SK-N-SH treated with all-trans-retinoic acid at 6 μM for 48 hours (cell line): ENCODE measurements around the gene RASAL2.

Experiments used
- ATAC-seq: fragments of 200-7000 bp; cut with Tn5 transposase; 3 replicates; pipeline ENCODE4 v1.9.1; 2020; ENCODE audit warnings: mild to moderate bottlenecking, moderate library complexity
- ARNTL ChIP-seq: fragments of 450-650 bp; formaldehyde crosslinking; IDR thresholded peaks from 2 replicates; pipeline ENCODE4 v1.5.0; 2020; ENCODE audit warnings: low read depth, mild to moderate bottlenecking, moderate library complexity, borderline replicate concordance
- BACH2 ChIP-seq: fragments of 250-450 bp; sonication (Bioruptor Pico); IDR thresholded peaks from 2 replicates; pipeline ENCODE4 v1.9.0; 2021; ENCODE audit warnings: mild to moderate bottlenecking, borderline replicate concordance
- CSDC2 ChIP-seq: fragments of 250-450 bp; sonication (Bioruptor Pico); IDR thresholded peaks from 2 replicates; pipeline ENCODE4 v1.5.0; 2020; ENCODE audit warnings: mild to moderate bottlenecking, moderate library complexity
- ESRRG ChIP-seq: fragments of 250-450 bp; sonication (Bioruptor Pico); IDR thresholded peaks from 2 replicates; pipeline ENCODE4 v1.6.1; 2021; ENCODE audit warnings: mild to moderate bottlenecking
- GLIS3 ChIP-seq: fragments of 250-450 bp; sonication (Bioruptor Pico); IDR thresholded peaks from 2 replicates; pipeline ENCODE4 v1.5.0; 2020; ENCODE audit warnings: mild to moderate bottlenecking, moderate library complexity
- ISL1 ChIP-seq: fragments of 250-450 bp; sonication (Bioruptor Pico); IDR thresholded peaks from 2 replicates; pipeline ENCODE4 v2.1.2; 2022; ENCODE audit warnings: mild to moderate bottlenecking, moderate library complexity
- OSR1 ChIP-seq: fragments of 250-450 bp; sonication (Bioruptor Pico); IDR thresholded peaks from 2 replicates; pipeline ENCODE4 v1.8.0; 2022; ENCODE audit warnings: moderate library complexity, mild to moderate bottlenecking, inconsistent platforms
- PPARA ChIP-seq: fragments of 250-450 bp; sonication (Bioruptor Pico); IDR thresholded peaks from 2 replicates; pipeline ENCODE4 v1.5.0; 2020; ENCODE audit warnings: mild to moderate bottlenecking, borderline replicate concordance
- RARB ChIP-seq: fragments of 250-450 bp; sonication (Bioruptor Pico); IDR thresholded peaks from 2 replicates; pipeline ENCODE4 v1.8.0; 2021; ENCODE audit warnings: mild to moderate bottlenecking, moderate library complexity
- SNAI2 ChIP-seq: fragments of 250-450 bp; sonication (Bioruptor Pico); IDR thresholded peaks from 2 replicates; pipeline ENCODE4 v1.5.0; 2020; ENCODE audit warnings: mild to moderate bottlenecking, moderate library complexity
- TCF4 ChIP-seq: fragments of 250-450 bp; sonication (Bioruptor Pico); IDR thresholded peaks from 2 replicates; pipeline ENCODE4 v1.8.0; 2021; ENCODE audit warnings: mild to moderate bottlenecking, moderate library complexity, borderline replicate concordance
- TOX ChIP-seq: fragments of 250-450 bp; sonication (Bioruptor Pico); IDR thresholded peaks from 2 replicates; pipeline ENCODE4 v1.8.0; 2021; ENCODE audit warnings: mild to moderate bottlenecking, moderate library complexity, borderline replicate concordance
- ZC3H10 ChIP-seq: fragments of 250-450 bp; sonication (Bioruptor Pico); IDR thresholded peaks from 2 replicates; pipeline ENCODE4 v1.5.1; 2021; ENCODE audit warnings: mild to moderate bottlenecking, moderate library complexity
- ZFP3 ChIP-seq: fragments of 250-450 bp; sonication (Bioruptor Pico); IDR thresholded peaks from 2 replicates; pipeline ENCODE4 v1.5.0; 2020; ENCODE audit warnings: mild to moderate bottlenecking, moderate library complexity
- ZFP30 ChIP-seq: fragments of 450-650 bp; formaldehyde crosslinking; IDR thresholded peaks from 2 replicates; pipeline ENCODE4 v1.5.0; 2022; ENCODE audit warnings: mild to moderate bottlenecking, moderate library complexity
- ZNF565 ChIP-seq: fragments of 450-650 bp; formaldehyde crosslinking; conservative IDR thresholded peaks from 2 replicates; pipeline ENCODE4 v1.5.0; 2020; ENCODE audit warnings: low read depth, mild to moderate bottlenecking, moderate library complexity
- ZNF70 ChIP-seq: fragments of 450-650 bp; formaldehyde crosslinking; IDR thresholded peaks from 2 replicates; pipeline ENCODE4 v1.5.0; 2020; ENCODE audit warnings: mild to moderate bottlenecking, moderate library complexity
- ZNF8 ChIP-seq: fragments of 450-650 bp; formaldehyde crosslinking; IDR thresholded peaks from 2 replicates; pipeline ENCODE4 v1.5.0; 2020; ENCODE audit warnings: mild to moderate bottlenecking, moderate library complexity
- TF ChIP-seq, protein P1 (sequence below): fragments of 250-450 bp; sonication (Bioruptor Pico); IDR thresholded peaks from 2 replicates; pipeline ENCODE4 v1.5.1; 2021; ENCODE audit warnings: mild to moderate bottlenecking, moderate library complexity
- TF ChIP-seq, protein P2 (sequence below): fragments of 250-450 bp; sonication (Bioruptor Pico); IDR thresholded peaks from 2 replicates; pipeline ENCODE4 v1.8.0; 2021; ENCODE audit warnings: low read depth, mild to moderate bottlenecking, moderate library complexity, borderline replicate concordance
- TF ChIP-seq, protein P3 (sequence below): fragments of 250-450 bp; sonication (Bioruptor Pico); IDR thresholded peaks from 2 replicates; pipeline ENCODE4 v1.5.0; 2020; ENCODE audit warnings: mild to moderate bottlenecking, moderate library complexity

RASAL2 gene

DNA sequence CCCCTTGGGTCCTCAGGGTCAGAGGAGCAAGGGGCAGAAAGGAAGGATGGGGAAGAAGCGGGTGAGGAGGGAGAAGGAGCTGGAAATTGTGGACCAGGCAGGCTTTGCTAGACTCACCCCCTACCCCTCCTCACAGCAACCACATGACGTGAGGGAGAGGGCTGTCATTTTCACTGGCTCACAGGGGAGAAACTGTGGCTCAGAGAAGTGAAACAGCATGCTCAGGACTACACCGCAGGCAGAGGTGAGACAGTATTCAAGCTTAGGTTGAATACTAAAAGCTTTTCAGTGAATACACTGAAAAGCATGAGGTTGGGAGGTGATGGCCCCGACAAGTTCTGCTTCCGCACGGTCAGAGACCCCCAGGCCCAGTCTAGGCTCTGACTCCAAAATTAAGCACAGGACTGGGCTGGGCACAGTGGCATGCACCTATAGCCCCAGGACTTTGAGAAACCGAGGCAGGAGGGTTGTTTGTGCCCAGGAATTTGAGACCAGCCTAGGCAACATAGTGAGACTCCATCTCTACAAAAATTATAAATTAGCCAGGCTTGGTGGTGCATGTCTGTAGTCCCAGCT is 404.1 kb downstream of the RASAL2 start:
- no peak for ATAC-seq
- TF ChIP-seq ESRRG (CRISPR knock-in tag), result no peak
- TF ChIP-seq ISL1, result no peak
- TF ChIP-seq ZFP30 (CRISPR knock-in tag), result no peak
- TF ChIP-seq, protein P1, sequence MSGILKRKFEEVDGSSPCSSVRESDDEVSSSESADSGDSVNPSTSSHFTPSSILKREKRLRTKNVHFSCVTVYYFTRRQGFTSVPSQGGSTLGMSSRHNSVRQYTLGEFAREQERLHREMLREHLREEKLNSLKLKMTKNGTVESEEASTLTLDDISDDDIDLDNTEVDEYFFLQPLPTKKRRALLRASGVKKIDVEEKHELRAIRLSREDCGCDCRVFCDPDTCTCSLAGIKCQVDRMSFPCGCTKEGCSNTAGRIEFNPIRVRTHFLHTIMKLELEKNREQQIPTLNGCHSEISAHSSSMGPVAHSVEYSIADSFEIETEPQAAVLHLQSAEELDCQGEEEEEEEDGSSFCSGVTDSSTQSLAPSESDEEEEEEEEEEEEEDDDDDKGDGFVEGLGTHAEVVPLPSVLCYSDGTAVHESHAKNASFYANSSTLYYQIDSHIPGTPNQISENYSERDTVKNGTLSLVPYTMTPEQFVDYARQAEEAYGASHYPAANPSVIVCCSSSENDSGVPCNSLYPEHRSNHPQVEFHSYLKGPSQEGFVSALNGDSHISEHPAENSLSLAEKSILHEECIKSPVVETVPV (CRISPR knock-in tag), result no peak
- TF ChIP-seq ZNF565 (CRISPR knock-in tag), result no peak
- no peak for TF ChIP-seq TOX (CRISPR knock-in tag)
- no peak for TF ChIP-seq CSDC2 (CRISPR knock-in tag)
- no peak for TF ChIP-seq ZC3H10 (CRISPR knock-in tag)
- TF ChIP-seq PPARA (CRISPR knock-in tag), result no peak
- no peak for TF ChIP-seq SNAI2
- no peak for TF ChIP-seq ZNF8 (CRISPR knock-in tag)
- no peak for TF ChIP-seq OSR1 (CRISPR knock-in tag)
- TF ChIP-seq, protein P2, sequence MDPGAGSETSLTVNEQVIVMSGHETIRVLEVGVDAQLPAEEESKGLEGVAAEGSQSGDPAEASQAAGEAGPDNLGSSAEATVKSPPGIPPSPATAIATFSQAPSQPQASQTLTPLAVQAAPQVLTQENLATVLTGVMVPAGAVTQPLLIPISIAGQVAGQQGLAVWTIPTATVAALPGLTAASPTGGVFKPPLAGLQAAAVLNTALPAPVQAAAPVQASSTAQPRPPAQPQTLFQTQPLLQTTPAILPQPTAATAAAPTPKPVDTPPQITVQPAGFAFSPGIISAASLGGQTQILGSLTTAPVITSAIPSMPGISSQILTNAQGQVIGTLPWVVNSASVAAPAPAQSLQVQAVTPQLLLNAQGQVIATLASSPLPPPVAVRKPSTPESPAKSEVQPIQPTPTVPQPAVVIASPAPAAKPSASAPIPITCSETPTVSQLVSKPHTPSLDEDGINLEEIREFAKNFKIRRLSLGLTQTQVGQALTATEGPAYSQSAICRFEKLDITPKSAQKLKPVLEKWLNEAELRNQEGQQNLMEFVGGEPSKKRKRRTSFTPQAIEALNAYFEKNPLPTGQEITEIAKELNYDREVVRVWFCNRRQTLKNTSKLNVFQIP, result no peak
- TF ChIP-seq TCF4 (CRISPR knock-in tag), result no peak
- TF ChIP-seq BACH2 (CRISPR knock-in tag), result no peak
- no peak for TF ChIP-seq ARNTL
- TF ChIP-seq, protein P3, sequence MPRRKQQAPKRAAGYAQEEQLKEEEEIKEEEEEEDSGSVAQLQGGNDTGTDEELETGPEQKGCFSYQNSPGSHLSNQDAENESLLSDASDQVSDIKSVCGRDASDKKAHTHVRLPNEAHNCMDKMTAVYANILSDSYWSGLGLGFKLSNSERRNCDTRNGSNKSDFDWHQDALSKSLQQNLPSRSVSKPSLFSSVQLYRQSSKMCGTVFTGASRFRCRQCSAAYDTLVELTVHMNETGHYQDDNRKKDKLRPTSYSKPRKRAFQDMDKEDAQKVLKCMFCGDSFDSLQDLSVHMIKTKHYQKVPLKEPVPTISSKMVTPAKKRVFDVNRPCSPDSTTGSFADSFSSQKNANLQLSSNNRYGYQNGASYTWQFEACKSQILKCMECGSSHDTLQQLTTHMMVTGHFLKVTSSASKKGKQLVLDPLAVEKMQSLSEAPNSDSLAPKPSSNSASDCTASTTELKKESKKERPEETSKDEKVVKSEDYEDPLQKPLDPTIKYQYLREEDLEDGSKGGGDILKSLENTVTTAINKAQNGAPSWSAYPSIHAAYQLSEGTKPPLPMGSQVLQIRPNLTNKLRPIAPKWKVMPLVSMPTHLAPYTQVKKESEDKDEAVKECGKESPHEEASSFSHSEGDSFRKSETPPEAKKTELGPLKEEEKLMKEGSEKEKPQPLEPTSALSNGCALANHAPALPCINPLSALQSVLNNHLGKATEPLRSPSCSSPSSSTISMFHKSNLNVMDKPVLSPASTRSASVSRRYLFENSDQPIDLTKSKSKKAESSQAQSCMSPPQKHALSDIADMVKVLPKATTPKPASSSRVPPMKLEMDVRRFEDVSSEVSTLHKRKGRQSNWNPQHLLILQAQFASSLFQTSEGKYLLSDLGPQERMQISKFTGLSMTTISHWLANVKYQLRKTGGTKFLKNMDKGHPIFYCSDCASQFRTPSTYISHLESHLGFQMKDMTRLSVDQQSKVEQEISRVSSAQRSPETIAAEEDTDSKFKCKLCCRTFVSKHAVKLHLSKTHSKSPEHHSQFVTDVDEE, result no peak
- TF ChIP-seq ZFP3 (CRISPR knock-in tag), result no peak

DNA sequence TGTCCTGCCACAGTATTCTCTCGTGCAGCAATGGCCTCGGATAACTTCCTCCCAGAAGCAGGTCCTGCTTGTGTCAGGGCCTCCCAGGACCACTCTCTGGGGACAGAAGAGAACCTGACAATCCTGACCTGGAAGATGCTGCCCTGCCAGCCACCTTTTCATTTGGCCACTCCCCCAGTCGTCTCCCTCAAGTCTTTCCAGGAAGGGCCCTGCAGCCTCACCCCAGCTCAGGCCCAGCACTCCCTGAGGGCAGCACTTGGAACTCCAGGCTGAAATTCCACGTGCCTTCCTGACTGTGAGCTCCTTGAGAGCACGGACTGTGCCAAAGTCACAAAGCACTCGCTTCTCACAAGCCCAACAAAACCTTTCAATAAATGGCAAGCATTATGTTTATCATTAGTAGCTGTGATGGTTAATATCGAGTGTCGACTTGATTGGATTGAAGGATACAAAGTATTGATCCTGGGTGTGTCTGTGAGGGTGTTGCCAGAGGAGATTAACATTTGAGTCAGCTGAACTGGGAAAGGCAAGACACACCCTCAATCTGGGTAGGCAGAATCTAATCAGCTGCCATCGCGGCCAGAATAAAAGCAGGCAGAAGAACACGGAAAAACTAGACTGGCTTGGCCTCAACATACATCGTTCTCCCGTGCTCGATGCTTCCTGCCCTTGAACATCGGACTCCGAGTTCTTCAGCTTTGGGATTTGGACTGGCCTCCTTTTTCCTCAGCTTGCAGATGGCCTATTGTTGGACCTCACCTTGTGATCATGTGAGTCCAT is 405.2 kb downstream of the RASAL2 start:
- no peak for TF ChIP-seq PPARA (CRISPR knock-in tag)
- TF ChIP-seq, protein P1 (CRISPR knock-in tag), result no peak
- TF ChIP-seq ZC3H10 (CRISPR knock-in tag), result no peak
- TF ChIP-seq ESRRG (CRISPR knock-in tag), result no peak
- no peak for TF ChIP-seq TOX (CRISPR knock-in tag)
- TF ChIP-seq, protein P2, result no peak
- TF ChIP-seq GLIS3 (CRISPR knock-in tag), result no peak
- TF ChIP-seq ZFP30 (CRISPR knock-in tag), result no peak
- no peak for TF ChIP-seq ISL1
- TF ChIP-seq, protein P3, result no peak
- no peak for TF ChIP-seq ARNTL
- TF ChIP-seq ZFP3 (CRISPR knock-in tag), result no peak
- TF ChIP-seq ZNF70, result no peak
- TF ChIP-seq OSR1 (CRISPR knock-in tag), result no peak
- TF ChIP-seq TCF4 (CRISPR knock-in tag), result no peak
- no peak for TF ChIP-seq RARB (CRISPR knock-in tag)
- no peak for TF ChIP-seq CSDC2 (CRISPR knock-in tag)
- no peak for ATAC-seq
